ENCODE results near the gene DVL1.

DNA sequence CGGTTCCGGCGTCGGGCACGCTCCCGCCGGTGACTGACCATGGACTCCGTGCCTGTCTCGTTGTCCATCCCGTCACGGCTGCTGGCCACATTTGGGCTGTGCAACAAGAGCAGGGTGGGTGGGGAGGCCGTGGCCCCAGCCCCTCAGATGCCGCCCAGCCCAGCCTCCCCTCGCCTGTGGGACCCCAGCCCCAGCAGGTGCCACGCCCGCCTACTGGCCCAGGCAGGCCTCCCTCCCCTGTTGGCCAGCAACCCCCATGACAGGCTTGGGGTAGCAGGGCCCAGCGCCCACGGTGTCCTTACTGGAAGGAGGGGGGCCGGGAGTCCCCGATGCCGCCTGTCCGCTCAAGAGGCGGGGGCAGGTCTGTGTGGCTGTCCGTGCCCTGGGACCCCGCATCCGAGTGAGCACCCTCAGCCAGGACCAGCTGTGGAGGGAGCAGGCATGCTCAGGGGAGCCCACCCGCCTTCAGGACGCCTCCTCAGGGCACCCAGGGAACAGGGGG, 7.1 kb downstream of the DVL1 start:
- TF ChIP-seq, protein P1, sequence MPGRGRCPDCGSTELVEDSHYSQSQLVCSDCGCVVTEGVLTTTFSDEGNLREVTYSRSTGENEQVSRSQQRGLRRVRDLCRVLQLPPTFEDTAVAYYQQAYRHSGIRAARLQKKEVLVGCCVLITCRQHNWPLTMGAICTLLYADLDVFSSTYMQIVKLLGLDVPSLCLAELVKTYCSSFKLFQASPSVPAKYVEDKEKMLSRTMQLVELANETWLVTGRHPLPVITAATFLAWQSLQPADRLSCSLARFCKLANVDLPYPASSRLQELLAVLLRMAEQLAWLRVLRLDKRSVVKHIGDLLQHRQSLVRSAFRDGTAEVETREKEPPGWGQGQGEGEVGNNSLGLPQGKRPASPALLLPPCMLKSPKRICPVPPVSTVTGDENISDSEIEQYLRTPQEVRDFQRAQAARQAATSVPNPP (CRISPR knock-in tag; IDR thresholded peaks at IDR 0.05): no peak
- TF ChIP-seq SMARCC2 (IDR thresholded peaks at IDR 0.05): no peak
- no peak for TF ChIP-seq MAZ (IDR thresholded peaks at IDR 0.05; ENCODE audit: borderline replicate concordance, low read depth, low read length)
- no peak for TF ChIP-seq MAZ (CRISPR knock-in tag; IDR thresholded peaks at IDR 0.05; ENCODE audit: low read depth)
- TF ChIP-seq DPF2 (CRISPR knock-in tag; IDR thresholded peaks at IDR 0.05; ENCODE audit: borderline replicate concordance, low read depth): no peak
- TF ChIP-seq ZBTB1 (CRISPR knock-in tag; IDR thresholded peaks at IDR 0.05; ENCODE audit: borderline replicate concordance): no peak
- TF ChIP-seq, protein P2, sequence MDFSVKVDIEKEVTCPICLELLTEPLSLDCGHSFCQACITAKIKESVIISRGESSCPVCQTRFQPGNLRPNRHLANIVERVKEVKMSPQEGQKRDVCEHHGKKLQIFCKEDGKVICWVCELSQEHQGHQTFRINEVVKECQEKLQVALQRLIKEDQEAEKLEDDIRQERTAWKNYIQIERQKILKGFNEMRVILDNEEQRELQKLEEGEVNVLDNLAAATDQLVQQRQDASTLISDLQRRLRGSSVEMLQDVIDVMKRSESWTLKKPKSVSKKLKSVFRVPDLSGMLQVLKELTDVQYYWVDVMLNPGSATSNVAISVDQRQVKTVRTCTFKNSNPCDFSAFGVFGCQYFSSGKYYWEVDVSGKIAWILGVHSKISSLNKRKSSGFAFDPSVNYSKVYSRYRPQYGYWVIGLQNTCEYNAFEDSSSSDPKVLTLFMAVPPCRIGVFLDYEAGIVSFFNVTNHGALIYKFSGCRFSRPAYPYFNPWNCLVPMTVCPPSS (IDR thresholded peaks at IDR 0.05): no peak
- no peak for TF ChIP-seq NR3C1 (CRISPR knock-in tag; IDR thresholded peaks at IDR 0.05)
- no peak for TF ChIP-seq TRIM24 (CRISPR knock-in tag; IDR thresholded peaks at IDR 0.05)
- no peak for TF ChIP-seq TOE1 (CRISPR knock-in tag; IDR thresholded peaks at IDR 0.05)
- no peak for TF ChIP-seq JUND (CRISPR knock-in tag; IDR thresholded peaks at IDR 0.05)
- TF ChIP-seq TCF7 (IDR thresholded peaks at IDR 0.05; ENCODE audit: low read depth): no peak
- TF ChIP-seq MXD4 (CRISPR knock-in tag; IDR thresholded peaks at IDR 0.05): no peak
- TF ChIP-seq CREB1 (IDR thresholded peaks at IDR 0.05): no peak
- no peak for TF ChIP-seq CREB1 (CRISPR knock-in tag; IDR thresholded peaks at IDR 0.05)
- no peak for TF ChIP-seq RAD21 (CRISPR knock-in tag; IDR thresholded peaks at IDR 0.05)

All from HepG2 (cell line).